Upper lobe of left lung (tissue), 4 donors: ENCODE measurements around the gene CABLES2.

Source experiments
- CTCF ChIP-seq, 6 experiments: fragments of 450-650 bp in 4 of 6; fragments of 200-600 bp in 2 of 6; sonication (generic) in 2 of 6; IDR thresholded peaks; one replicate each; pipeline ENCODE4 v1.5.1; 2016 to 2019; ENCODE audit warnings: antibody characterized with exemption in 6 of 6
- EP300 ChIP-seq, 4 donors: sonication (generic); formaldehyde crosslinking; IDR thresholded peaks; one replicate each; pipeline ENCODE4 v1.5.1; 2017; ENCODE audit warnings: antibody characterized with exemption in 4 of 4, control low read depth in 2 of 4
- POLR2A ChIP-seq, 4 donors: fragments of 450-650 bp; IDR thresholded peaks; one replicate each; pipeline ENCODE4 v1.5.1; 2016 to 2017; ENCODE audit warnings: antibody characterized with exemption in 4 of 4, mild to moderate bottlenecking in 2 of 4
- POLR2AphosphoS5 ChIP-seq, 2 donors: sonication (generic); formaldehyde crosslinking; IDR thresholded peaks; one replicate each; pipeline ENCODE4 v1.5.1; 2017; ENCODE audit warnings: antibody characterized with exemption in 2 of 2

GRCh38 chr20:62416651-62417637, 9.9 kb upstream of the CABLES2 start:
- TF ChIP-seq POLR2A (IDR thresholded peaks at IDR 0.05) (no peak), CTCF (IDR thresholded peaks at IDR 0.05) (no peak), EP300 (IDR thresholded peaks at IDR 0.05) (no peak), POLR2AphosphoS5 (IDR thresholded peaks at IDR 0.05) (no peak)
